Activated CD4-positive, CD25-positive, alpha-beta regulatory T cell treated with anti-CD3 and anti-CD28 coated beads, Interleukin-2, amount 50 U/mL, for 72 hours (primary cell): ENCODE results near the gene JARID2.
A peak's percentile ranks its signal among the peaks of the same experiment; 100 is the strongest.

Experiments
- DNase-seq: peaks from one replicate; pipeline ENCODE4 v3.0.0; 2021

JARID2 gene

DNA sequence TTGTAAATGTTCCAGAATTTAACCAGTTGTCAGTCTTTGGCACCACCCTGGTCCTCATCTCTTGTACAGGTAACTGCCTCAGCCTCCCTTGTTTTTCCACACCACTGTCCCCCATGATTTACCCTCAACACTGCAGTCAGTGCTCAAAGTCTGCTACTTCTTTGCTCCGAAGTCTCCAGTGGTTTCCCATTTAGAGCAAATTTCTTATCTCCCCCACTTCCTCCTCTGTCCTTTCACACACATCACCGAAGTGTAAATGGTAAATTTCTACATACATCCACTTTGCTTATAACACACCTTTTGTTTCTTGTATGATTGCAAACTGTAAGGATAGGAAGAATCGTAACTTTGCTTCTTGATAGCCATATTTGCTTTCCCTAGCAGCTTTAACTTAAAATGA is 115.3 kb downstream of the JARID2 start:
- DNase-seq: no peak

DNA sequence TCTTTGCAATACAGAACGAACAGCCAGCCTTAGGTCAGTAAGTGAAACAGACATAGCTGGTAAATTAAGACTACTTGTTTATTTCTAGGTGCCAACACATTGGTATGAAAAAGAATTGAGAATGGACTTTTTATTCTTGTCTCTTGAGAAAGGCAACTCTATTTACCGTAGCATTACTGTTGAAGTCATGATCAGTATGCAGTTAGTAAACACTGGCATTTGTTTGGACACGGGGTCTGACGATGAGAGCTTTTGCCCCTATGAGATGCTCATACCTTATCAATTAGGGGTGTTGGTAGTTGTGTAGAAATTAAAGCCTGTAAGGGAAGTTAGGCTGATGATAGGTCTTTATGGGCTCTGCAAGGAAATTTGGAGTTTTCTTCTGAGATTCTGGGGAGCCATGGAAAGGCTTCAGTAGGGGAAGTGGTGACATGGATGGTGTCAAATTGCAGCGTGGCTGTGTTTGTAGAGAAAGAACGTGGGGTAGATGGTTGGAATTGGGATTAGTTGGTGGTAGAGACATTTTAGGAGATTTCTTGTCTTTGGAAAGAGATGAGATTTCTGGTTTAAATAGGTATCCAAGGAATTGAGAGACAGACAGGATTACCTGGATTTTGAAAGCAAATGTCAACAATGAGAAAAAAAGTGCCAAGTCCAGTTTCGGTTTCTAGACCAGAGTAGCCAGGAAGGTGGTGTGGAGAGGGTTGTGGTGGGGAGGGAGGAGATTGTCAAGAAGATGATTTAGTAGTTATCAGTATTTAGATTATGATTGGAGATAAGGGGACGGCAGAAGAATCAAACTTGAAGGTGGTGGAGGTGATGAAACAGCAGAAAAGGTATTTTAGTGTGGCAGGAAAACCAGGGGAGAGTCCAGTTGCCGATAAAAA is 116.6 kb downstream of the JARID2 start:
- DNase-seq: no peak

DNA sequence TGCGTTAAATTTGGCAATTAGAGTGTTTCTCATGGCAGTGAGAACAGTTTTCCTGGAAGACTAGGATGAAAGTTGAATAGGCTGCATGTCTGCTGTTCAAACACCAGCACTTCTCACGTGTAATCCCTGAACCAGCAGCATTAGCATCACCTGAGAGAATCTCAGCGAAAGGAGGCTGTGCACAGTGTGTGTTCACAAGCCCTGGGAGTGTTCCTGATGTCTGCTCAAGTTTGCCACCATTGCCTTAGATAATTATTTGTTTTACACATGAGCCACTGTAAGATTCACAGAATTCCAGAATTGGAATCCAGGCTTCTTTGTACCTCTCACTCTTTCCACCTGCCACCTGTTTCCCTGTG is 117.3 kb downstream of the JARID2 start:
- DNase-seq: no peak

DNA sequence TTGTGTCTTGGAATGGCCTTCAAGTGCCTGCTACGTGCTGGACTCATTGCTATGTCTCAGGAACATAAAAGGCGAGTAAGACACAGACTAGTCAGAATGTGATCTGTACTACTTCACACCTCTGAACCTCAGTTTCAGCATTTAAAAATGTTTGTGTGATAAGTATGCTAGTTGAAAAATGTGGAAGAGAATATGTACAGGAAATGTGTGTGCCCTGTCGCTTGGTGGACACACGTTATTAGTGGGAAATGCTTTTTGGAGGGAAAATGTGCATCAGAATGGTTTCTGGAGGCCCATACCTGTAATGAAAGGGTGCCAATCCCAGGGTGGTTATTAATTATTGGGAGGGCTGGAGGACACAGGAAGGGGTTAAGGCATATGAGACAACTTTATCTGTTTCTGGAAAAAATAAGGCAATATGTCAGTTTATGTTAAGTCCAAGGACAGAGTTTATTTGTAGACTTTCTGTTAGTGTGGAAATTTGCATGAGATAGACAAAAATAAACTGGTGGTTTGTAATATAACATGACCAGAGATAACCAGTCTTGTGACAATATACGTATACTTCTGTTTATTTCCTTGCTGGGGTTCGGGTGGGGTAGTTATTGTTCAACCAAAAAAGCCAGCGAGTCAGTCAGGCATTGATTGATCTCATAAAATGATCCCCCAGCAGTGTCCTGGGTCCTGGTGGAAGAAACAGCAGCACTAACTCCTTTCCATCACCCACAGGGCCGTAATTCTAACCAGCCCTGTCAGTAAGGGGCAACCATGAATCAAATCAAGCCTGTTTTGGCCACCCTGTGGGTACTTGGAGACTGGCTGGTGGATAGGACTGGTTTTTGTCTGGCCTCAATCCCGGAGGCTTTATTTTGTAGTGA is 117.9 kb downstream of the JARID2 start:
- DNase-seq: no peak

DNA sequence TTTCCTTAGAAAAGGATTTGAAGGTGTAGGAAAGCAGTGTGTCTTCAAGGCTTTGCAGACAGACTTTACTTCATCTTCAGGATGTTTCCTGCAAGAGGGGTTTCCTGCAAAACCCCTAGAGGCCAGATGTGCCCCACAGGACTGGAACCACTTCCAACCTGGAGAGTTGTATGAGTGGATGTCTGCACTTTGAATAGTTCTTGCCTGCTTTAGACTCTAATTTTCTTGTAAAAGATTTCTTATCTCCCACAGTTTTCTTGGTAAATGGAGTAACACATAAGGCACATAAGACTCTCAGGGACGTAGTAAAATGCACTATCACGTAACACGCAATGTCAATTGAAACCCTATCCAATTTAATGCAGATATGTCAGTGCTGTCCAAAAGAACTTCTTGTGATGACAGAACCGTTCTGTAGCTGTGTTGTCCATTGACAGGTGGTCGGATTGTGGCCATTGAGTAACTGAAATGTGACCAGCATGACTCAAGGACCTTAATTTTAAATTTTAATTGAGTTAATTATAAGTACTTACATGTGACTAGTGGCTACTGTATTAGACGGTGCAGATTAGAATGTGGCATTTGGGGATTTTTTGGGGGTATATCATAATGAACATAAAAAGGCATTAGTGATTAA is 118.7 kb downstream of the JARID2 start:
- DNase-seq: no peak

DNA sequence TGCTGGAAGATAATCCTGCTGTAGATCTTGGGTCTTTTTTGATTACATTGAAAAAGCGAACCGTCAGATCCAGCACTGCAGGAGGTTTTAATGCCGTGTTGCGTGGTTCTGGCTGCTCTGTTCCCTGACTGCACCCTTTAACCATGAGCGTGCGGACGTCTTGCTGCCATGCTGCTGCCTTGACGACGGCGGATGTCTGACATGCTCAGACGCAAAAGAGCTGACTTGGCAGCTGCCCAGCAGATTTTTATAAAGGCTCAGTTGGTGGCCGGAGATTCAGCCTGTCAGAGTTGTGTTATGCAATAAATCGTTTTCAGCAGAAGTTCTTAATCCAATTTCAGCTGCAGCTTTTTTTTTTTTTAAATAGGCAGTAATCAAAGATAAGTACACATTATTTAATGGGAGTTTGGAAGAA is 119.4 kb downstream of the JARID2 start:
- peak; percentile 37 for DNase-seq

DNA sequence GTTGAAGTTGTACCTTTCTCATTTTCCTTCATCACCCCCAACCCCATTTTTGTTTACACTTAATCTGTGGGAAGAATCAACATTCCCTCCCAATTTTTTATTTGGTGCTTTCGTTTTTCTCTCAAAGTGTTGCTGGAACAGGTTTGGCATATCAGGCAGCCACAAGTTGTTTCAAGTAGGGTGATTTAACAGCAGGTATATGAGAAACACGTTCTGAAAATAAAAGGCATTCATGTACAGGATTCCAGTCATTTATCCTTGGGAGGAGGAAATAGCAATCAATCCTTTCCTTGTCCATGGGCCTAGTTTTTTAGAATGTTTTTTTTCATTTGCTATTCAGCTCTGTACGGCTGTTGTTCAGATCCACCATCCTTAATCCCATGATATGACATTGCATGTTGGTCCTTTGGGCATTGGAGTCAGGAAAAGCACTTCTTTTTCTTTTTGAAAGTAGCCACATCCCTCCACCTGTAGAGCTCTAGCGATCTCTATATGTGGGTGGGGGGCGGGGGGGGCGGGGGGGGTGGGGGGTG is 120.2 kb downstream of the JARID2 start:
- DNase-seq: no peak

DNA sequence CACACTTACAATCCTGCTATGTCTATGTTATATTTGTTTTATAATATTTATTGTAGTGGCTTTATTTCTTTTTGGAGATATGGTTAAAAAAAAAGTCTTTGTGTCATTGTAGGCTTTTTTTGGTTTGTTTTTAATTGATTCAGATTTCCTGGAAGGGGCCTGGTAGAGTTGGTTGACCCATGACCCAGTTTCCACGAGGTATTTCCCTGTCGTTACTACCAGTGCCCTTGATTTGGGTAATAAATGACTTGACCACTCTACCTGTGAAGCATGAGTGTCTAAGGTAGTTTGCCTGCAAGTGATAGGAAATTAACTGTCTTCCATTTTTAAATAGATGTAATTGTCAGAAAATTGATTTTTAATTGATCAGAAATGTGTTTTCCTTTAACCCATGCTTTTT is 121.0 kb downstream of the JARID2 start:
- DNase-seq: no peak

DNA sequence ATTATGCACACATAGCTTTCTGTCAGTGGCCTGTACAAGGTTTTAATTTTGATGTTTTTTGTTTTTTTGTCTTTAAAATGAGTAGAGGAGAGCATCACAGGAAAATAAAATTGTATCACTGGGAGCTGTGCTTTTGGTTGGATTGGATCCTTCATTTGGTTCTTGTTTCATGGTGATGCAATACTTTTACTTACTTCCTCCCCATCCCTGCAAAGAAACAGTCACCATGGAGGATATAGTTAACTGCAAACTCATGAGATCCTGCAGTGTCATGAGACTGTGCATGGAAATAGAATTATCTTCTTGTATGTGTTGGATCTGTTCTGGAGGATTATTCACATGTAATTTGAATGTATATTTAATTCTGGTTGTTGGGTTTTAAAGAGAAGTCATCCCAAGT is 122.3 kb downstream of the JARID2 start:
- DNase-seq: no peak

DNA sequence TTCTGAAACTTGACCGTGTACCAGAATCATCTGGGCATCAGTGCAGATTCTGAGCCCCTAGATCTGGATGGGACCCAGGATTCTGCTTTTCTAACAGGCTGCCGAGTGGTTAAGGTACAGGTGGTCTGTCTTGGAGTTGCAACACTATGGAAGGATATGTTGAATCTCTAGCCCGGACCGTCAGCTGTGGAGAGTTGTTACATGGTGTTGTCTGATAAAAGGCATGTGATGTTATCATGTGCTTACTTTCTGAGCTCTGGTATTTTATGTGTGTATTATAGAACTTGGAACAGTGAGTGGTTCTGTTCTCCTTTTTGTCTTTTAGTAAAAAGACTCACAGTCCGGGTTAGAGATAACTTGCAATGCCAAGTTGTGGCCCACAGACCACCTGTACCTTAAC is 123.0 kb downstream of the JARID2 start:
- no peak for DNase-seq

DNA sequence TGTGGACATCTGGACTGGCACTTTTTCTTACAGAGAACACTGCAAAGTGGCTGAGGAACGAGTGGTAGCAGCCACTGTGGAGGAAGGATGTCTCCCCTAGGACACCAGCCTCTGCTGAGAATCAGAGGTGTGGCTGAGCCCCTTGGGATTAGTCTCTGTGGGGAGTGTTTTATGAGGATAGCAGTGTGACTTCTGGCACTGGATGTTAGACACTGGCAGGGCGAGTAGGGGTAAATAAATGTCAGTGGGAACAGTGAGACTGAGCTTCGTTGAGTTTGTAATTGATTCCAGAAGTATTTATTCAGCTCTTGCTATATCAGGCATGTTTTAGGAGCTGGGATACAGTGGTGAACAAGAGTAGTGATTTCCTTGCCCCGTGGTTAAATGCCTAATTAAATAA is 124.0 kb downstream of the JARID2 start:
- no peak for DNase-seq

DNA sequence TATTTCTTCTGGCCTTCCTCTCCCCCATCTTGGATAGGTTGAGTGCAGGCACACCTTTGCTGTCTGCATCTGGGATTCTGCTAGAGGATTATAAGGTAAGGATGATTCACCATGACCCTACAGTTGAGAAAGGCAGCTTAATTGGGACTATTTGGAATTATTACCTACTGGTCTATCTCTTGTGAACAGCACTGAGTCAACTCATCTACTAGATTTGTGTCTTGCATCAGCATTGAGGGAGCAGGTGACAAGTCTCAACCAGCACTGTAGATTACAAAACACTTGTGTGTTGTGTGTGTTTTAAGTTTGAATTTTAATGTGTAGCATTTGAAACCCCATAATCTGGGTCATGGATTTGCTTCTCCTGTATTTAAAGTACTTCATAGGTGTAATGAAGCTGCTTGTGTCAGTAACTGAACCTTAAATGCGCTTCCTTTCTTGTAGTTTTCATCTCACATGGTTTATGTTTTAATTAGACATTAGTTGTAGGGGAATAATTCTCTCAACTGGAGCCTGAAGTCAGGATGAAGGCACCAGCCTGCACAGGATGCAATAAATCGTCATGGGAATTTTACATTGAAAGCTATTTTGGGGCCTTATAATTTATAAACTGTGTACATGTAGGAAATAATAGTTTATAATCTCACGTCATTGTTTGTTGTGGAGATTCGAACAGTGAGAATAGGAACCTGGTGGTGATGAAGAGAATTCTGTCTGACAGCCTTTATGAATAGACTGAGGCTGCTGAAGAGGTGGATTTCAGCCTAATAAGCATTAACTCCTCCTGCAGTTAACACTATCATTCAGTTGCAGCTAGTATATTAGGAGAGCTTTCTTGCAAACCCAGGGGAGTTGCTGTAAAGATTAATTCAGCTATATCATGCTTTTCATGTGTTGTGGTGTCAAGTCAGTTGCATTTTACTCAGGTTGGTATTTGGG is 125.1 kb downstream of the JARID2 start:
- no peak for DNase-seq

DNA sequence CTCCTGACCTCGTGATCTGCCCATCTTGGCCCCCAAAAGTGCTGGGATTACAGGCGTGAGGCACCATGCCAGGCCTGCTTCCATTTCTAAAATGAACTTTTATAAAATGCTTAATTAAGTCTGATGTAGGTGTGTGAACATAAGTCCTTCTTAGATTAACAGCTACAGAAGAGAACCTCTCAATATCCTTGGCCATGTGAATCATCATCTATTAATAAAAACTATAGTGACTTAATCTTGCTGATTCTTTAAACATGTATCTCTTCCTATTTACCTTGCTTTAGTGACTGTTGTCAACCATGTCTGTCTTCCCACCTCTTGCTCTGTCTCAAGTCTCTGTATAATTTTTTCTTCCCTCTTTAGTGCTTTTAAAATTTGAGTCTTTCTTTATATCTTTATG is 127.1 kb downstream of the JARID2 start:
- DNase-seq: no peak

DNA sequence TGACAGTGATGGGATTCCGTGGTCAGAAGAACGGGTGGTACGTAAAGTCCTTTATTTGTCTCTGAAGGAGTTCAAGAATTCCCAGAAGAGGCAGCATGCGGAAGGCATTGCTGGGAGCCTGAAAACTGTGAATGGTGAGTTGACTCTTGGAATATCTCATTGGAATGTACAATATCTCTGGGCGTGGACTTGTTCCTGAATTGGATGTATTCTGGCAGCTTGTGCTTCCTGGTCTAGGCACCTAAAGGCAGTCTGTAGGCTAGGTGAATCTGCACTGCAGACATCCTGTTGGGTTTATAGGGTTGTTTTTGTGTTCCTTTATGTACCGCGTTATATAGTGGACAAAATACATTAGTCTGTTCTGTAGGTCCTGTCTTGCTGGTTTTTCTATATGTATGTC is 128.2 kb downstream of the JARID2 start:
- no peak for DNase-seq

DNA sequence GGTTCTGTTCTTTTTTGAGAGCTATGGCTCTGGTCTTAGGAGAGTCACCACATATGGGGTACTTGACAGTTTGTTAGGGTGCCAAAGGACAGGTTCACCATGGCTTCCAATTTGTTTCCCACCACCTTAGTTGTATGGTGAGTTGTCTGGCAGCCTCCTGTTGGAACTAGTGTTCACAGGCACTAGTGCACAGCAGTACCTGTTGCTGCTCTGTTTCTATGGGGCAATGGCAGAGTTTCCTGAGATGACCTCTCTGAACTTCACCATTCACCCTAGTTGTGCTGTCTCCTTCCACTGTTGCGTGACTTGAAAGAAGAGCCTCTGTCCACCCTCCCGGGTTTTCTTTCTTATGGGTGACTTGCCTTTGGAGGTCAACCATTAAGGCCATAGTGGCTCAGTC is 129.1 kb downstream of the JARID2 start:
- no peak for DNase-seq

DNA sequence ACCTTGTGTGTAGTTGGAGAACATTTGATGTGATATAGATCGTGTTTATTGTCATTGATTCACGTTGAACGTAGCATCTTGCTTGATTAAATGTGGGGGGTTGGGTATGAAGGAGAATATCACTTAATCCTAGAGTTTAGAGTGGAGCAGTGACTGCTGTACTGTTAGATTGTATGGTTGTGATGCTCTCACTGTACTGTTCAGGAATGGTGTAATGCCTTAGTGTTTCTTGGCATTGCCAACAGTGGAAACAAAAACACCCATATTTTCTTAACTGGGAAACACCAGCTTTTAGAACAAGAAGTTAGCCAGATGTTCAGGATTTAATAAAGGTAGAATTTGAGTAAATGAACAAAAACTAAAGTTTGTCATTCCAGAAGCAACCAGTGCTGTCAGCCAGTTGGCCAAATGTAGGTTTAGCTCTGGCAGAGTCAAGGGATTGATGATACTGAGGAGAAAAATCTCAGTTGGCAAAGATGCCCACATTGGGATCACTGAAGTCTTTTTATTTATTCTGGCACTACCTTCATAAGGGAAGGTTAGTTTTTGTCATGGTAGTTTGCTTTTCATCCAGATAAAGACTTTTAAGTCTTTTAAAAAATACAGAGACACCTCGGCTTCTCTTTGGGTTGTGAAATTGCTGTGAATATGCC is 129.9 kb downstream of the JARID2 start:
- DNase-seq: no peak

DNA sequence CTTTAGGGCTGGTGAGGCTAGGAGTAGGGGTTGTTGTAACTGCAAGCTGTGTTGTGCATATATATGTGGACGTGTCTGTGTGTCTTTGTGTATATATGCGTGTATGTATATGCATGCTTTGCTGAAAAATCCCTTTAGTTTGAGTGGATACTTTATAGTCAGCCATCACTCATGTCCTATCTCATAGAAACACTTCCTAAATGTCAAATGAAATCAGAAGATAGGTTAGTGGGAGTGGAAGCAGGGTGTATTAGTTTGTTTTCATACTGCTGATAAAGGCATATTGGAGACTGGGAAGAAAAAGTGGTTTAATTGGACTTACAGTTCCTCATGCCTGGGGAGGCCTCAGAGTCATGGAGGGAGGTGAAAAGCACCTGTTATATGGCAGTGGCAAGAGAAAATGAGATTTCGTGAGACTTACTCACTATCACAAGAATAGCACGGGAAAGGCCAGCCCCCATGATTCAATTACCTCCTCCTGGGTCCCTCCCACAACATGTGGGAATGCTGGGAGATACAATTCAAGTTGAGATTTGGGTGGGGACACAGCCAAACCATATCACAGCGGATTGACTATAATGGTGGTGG is 131.1 kb downstream of the JARID2 start:
- no peak for DNase-seq

DNA sequence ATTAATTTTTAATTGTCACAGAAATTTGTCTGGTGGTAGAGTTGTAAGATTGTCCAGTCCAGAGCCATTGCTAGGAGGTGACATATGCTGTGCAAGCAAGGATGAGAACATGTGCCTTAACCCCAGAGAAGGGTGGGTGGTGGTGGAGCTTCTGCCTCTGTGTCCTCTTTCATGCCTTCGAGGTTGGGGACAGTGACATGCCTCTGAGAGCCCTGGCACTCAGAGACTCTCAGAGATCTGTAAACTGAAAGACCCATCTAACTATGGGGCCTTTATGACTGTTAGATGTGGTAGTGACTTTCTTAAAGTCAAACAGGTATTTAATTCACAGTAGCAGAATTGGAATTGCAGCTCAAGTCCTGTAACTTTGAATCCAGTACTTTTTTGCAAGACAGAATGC is 132.4 kb downstream of the JARID2 start:
- DNase-seq: no peak

DNA sequence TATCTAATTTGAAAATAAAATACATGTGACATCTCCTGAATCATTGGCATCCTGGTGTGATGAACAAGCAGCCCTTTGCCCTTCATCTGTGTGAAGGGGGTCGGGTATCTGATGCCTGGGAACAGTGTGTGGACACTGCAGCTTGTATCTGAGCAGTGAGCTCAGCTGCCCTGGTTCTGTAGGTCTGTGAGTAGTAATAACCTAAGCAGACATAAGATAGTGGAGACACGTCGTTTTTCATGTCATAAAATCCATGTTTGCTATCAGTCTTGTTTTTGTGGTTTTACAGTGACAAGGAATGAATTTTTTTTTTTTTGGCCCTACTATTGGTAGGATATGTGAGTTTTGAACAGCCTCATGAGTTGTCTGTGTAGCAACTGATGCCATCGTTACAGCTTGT is 133.0 kb downstream of the JARID2 start:
- DNase-seq: no peak

DNA sequence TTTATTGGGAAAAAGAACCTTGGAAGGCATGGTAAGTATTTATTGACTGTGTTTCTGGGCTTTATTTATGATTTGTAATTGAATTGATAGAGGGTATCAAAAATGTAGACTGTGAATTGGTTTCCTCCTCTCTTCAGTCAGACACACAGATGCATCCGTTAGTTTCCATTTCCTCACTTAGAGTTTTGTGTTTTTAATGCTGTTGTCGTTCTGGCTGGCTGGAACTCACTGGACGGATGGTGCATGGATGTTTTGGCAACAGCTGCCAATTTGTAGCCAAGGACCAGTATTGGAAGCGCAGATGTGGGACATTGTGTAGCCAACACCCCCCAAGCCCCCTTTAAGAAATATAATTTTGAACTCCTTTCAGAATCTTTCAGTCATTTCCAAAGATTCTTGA is 134.5 kb downstream of the JARID2 start:
- no peak for DNase-seq

DNA sequence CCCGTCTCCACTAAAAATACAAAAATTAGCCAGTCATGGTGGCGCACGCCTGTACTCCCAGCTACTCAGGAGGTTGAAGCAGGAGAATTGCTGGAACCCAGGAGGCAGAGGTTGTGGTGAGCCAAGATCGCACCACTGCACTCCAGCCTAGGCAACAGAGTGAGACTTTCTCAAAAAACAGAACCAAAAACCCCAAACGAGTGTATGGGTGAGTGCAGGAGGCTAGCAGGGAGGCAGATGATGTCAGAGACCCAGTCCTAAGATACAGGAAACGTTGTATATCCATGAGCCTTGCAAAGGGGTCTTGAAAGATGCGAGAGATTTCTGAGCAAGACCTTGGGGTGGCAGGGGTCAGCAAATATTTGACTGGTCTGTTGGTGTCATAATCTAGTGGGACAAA is 136.2 kb downstream of the JARID2 start:
- no peak for DNase-seq
